Kidney epithelial cell (primary cell): Measurements from ENCODE around the gene ESYT3. TPM values are rescaled to one million over a fixed set of nuclear protein-coding genes. Genes with fewer than 3 reads are reported as not detected.

ENCODE experiments used
- DNase-seq: peaks from one replicate; pipeline ENCODE4 v3.0.0-alpha.2; 2010; ENCODE audit warnings: low read depth
- H3K27me3 ChIP-seq: 2 replicates; pipeline ENCODE4 v1.6.0; 2011; ENCODE audit warnings: low read length; ENCODE audit not compliant: control insufficient read depth, insufficient read depth
- H3K36me3 ChIP-seq: 2 replicates; pipeline ENCODE4 v1.5.1; 2011; ENCODE audit warnings: low read length; ENCODE audit not compliant: control insufficient read depth, insufficient read depth
- H3K4me3 ChIP-seq: 2 replicates; pipeline ENCODE4 v1.5.1; 2011; ENCODE audit warnings: low read depth, mild to moderate bottlenecking, control low read depth, low read length
- CTCF ChIP-seq: IDR thresholded peaks from 2 replicates; pipeline ENCODE4 v1.5.1; 2011; ENCODE audit warnings: mild to moderate bottlenecking, moderate library complexity, low read length, control low read depth, inconsistent platforms; ENCODE audit not compliant: insufficient read depth, poor library complexity, severe bottlenecking
- total RNA-seq: library from RNA; depleted of rRNA; stranded (reverse); fragments of >200 nt; gene quantifications from 2 replicates; pipeline ENCODE4 v1.2.3, GENCODE V29; 2015

The ESYT3 gene
- total RNA-seq, 1 donor from 2014 or later: 1.9 TPM

GRCh38 chr3:138437281-138437680 lies 2.9 kb downstream of the ESYT3 start:
- peaks cover 33% of the 10 kb centered on the region for H3K27me3 ChIP-seq
- no peak for DNase-seq
- H3K4me3 ChIP-seq: no peak overlapping the region
- H3K36me3 ChIP-seq: no peaks in the 10 kb centered on the region
- TF ChIP-seq CTCF: no peak

- peaks cover 24% of the 10 kb centered on the region for H3K27me3 ChIP-seq
- no peak overlapping the region for H3K4me3 ChIP-seq
- no peaks in the 10 kb centered on the region for H3K36me3 ChIP-seq
- no peak for DNase-seq
- no peak for TF ChIP-seq CTCF
These were observed 4.5 kb downstream of the ESYT3 start for GRCh38 chr3:138438896-138439295.

DNA sequence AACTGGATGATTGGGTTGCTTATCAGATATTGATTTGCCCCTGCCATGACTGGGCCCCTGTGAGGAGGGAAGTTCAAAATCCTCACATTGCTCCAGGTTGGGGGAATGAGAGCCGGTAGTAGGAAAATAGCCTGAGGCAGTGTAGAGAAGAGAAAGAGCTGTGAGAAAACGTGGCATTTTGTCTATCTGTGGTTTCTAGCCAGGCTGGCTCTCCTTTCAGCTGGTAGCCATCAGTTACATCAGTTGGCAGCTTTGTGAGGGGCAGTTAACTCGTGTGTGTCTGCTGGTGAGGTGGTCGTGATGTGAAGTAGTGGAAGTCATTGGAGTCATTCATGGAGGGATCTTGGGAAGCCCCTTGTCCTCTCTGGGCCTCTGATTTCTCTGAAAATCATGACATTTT lies 5.2 kb downstream of the ESYT3 start:
- no peak for DNase-seq
- TF ChIP-seq CTCF: no peak
- Histone ChIP-seq H3K36me3 (no peaks in the 10 kb centered on the region), H3K27me3 (peaks cover 16% of the 10 kb centered on the region), H3K4me3 (no peak overlapping the region)

DNA sequence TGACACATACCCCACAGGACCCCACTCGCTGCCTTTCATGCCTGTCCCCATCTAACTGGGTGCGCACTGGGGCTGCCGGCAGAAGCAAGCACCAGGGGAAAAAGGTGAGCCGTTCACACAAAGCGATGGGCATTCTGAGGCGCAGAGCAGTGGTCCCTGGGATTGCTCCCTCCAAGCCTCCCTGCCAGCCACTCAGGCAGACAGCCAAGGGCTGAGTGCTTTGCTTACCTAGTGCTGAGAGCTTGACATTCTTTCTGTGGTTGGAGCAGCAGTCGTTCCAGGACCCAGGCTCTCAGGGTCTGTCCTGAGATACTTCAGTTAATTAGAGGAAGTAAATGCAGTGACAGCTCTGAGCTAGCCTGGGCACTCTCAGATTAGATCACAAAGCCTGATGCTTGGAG lies 5.7 kb downstream of the ESYT3 start:
- no peak for DNase-seq
- no peaks in the 10 kb centered on the region for H3K36me3 ChIP-seq
- H3K4me3 ChIP-seq: no peak overlapping the region
- peaks cover 11% of the 10 kb centered on the region for H3K27me3 ChIP-seq
- no peak for TF ChIP-seq CTCF

GRCh38 chr3:138440596-138440995 lies 6.2 kb downstream of the ESYT3 start:
- Histone ChIP-seq H3K4me3 (no peak overlapping the region), H3K36me3 (no peaks in the 10 kb centered on the region), H3K27me3 (peaks cover 7% of the 10 kb centered on the region)
- DNase-seq: no peak
- TF ChIP-seq CTCF: no peak

GRCh38 chr3:138441256-138441655 lies 6.8 kb downstream of the ESYT3 start:
- no peaks in the 10 kb centered on the region for H3K36me3 ChIP-seq
- no peak overlapping the region for H3K4me3 ChIP-seq
- no peak for TF ChIP-seq CTCF
- H3K27me3 ChIP-seq: peaks cover 3% of the 10 kb centered on the region
- no peak for DNase-seq
